GM12872 (cell line): ENCODE data around the gene ZNF592.

Experiments
- TF ChIP-seq, protein P1 (sequence below): IDR thresholded peaks from 3 replicates; pipeline ENCODE4 v1.5.1; 2011; ENCODE audit warnings: low read depth, mild to moderate bottlenecking, low read length, moderate library complexity; ENCODE audit not compliant: insufficient read depth

The ZNF592 gene, protein sequence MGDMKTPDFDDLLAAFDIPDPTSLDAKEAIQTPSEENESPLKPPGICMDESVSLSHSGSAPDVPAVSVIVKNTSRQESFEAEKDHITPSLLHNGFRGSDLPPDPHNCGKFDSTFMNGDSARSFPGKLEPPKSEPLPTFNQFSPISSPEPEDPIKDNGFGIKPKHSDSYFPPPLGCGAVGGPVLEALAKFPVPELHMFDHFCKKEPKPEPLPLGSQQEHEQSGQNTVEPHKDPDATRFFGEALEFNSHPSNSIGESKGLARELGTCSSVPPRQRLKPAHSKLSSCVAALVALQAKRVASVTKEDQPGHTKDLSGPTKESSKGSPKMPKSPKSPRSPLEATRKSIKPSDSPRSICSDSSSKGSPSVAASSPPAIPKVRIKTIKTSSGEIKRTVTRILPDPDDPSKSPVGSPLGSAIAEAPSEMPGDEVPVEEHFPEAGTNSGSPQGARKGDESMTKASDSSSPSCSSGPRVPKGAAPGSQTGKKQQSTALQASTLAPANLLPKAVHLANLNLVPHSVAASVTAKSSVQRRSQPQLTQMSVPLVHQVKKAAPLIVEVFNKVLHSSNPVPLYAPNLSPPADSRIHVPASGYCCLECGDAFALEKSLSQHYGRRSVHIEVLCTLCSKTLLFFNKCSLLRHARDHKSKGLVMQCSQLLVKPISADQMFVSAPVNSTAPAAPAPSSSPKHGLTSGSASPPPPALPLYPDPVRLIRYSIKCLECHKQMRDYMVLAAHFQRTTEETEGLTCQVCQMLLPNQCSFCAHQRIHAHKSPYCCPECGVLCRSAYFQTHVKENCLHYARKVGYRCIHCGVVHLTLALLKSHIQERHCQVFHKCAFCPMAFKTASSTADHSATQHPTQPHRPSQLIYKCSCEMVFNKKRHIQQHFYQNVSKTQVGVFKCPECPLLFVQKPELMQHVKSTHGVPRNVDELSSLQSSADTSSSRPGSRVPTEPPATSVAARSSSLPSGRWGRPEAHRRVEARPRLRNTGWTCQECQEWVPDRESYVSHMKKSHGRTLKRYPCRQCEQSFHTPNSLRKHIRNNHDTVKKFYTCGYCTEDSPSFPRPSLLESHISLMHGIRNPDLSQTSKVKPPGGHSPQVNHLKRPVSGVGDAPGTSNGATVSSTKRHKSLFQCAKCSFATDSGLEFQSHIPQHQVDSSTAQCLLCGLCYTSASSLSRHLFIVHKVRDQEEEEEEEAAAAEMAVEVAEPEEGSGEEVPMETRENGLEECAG (N-terminal part only)

DNA sequence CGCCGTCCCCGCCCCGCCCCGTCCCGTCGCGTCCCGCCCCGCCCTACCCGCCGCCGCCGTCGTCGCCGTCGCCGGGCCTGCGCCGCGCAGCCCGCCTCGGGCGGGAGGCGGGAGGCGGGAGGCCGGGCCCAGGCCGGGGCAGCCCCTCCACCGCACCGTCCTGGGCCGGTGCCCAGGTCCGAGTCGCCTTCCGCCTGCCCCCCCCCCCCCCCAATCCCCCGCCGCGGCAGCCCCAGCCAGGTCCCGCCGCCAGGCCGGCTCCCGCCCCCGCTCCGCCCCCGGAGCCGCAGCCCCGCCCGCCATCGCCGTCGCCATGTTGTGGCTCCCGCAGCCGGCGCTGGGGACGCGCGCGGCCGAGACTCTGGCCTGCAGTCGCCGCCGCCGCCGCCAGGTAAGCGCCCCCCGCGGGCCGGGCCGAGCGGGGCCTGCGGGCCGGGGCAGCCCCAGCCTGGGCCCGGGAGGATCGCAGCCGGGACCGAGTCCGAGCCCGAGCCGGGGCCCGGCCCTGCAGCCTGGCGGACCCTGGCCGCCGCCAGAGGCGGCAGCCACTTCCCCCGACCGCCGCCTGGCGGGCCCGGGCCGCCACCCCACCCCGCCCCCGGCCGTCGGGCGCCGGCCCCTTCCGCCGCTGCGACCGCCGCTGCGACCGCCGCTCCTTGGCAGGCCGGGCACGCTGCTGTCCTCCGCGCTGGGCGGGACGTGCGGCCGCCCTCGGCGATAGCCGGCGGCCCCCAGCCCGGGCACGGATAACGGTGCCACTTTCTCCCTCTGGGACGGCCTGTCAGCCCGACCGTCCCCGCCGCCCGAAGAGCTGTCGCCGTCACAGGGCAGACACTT is at the start of gene ZNF592:
TSS of gene ZNF592 (plus strand) at position 319 of the 837 bp plus-strand sequence. CDS start 34,084 bp downstream, outside the sequence.
- TF ChIP-seq, protein P1, sequence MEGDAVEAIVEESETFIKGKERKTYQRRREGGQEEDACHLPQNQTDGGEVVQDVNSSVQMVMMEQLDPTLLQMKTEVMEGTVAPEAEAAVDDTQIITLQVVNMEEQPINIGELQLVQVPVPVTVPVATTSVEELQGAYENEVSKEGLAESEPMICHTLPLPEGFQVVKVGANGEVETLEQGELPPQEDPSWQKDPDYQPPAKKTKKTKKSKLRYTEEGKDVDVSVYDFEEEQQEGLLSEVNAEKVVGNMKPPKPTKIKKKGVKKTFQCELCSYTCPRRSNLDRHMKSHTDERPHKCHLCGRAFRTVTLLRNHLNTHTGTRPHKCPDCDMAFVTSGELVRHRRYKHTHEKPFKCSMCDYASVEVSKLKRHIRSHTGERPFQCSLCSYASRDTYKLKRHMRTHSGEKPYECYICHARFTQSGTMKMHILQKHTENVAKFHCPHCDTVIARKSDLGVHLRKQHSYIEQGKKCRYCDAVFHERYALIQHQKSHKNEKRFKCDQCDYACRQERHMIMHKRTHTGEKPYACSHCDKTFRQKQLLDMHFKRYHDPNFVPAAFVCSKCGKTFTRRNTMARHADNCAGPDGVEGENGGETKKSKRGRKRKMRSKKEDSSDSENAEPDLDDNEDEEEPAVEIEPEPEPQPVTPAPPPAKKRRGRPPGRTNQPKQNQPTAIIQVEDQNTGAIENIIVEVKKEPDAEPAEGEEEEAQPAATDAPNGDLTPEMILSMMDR: peak; percentile 22; the same call in 1 of the 3 replicates

DNA sequence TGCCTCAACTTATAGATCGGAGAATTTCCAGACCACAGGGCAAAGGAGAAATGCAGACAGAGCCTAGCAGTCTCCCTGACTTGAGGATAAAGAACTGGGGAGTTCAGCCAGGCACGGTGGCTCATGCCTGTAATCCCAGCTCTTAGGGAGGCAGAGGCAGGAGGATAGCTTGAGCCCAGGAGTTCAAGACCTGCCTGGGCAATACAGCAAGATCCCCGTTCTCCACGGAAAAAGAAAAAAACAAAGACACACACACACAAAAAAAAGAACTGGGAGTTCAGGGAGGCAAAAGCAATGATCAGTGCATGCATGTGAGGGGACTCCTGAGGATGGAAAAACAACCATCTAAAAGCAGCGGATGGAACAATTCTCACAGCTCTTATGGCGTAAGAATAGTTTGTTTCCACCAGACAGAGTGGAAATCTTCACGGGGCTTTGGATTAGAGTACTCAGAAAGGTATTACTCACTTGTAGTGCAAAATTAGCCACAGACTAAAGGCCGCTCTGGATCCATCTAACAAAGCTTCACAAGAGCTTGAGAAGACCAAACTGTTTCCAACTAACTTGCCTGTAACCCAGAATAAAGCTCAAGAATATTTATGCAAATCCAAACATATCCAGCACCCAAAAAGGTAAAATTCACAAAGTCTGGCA is 48.7 kb upstream of the ZNF592 start:
- TF ChIP-seq, protein P1: no peak

DNA sequence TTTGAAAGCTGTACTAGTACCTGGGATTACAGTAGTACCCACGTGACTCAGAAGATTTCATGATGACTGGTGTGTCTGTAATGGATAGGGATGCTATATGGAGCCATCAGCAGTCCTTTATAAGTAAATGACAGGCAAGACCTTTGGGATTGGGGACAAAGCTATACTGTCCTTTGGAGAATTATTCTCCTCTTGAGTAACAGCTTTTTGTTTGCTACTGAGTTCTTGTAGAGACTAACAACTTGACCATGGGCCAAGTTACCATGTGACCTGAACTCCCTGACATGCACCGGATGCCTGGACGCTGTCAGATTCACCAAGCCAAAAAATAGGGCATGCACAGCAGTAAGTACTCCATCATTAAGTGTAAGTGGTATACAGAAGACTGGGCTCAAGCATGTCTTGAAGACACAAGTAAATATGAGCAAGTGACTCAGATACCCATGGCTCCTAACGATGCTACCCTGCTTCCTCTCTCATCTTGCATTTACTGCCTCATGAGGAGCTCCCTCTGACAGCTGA is 45.4 kb upstream of the ZNF592 start:
- TF ChIP-seq, protein P1: no peak

DNA sequence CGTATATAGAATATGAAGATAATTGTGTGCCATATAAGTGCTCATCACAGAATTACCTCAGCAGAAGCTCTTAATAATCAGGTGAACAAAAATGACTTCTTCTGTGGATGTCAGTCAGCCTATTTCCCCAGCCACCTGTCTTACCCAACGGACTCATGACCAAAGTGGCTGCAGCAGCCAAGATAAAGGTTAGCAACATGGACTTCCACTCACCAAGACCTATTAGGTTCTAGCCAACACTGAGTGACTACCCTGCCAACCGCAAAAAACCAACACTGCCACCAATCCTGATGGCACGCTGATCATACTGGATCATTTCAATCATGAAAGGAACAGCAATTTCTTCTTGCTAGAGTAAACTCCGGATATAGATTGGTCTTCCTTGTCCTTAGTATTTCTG is 44.6 kb upstream of the ZNF592 start:
- TF ChIP-seq, protein P1: no peak

DNA sequence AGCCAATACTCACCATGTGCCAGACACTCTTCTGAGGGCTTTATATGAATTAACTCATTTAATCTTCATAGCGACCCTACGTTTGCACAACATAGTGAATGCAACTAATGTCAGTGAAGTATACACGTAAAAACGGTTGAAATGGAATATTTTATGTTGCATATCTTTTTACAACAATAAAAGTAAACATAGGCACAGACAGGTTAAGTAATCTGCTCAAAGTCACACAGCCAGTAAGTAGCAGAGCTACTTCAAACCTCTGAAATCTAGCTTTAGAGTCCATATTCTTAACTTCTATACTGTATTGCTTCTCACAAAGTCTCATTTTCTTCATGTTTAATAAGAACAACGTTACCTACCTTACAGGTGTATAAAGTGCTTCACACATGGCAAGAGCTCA is 34.0 kb upstream of the ZNF592 start:
- TF ChIP-seq, protein P1: no peak

DNA sequence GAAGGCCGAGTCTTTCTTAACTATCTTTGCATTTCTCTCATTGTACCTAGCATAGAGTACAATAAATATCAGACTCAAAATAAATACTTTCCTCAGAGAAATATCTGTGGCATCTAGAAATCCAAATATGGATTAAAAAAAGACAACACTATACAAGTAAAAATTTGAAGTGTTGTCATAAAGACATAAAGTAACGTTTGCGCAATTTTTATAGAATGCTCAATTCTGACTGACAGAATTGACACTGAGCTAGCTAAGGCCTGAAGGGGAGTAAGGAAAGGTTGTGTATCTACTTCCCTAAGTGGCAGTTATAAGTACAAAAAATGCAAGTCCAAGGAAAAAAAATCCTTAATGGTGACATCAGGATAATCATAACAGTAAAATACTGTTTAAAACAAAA is 33.6 kb upstream of the ZNF592 start:
- TF ChIP-seq, protein P1: no peak
